ENCODE measurements around the gene ACSM6. TPM values are rescaled to one million over a fixed set of nuclear protein-coding genes. Genes with fewer than 3 reads are reported as not detected.

The ACSM6 gene
- total RNA-seq, 1 experiment from 2014 or later = not detected

GRCh38 chr10:95221124-95221523, 27.1 kb downstream of the ACSM6 start:
- Histone ChIP-seq H3K4ac (ENCODE audit: low read depth, low read length) (no peak overlapping the region), H2BK20ac (ENCODE audit: low read depth, low read length, poor library complexity, severe bottlenecking) (no peak overlapping the region), H3K18ac (ENCODE audit: insufficient read length, low read depth, low read length) (no peak overlapping the region), H4K8ac (replicated peaks; ENCODE audit: insufficient read length, low read depth, low read length) (no peak overlapping the region), H2BK5ac (ENCODE audit: insufficient read length, low read length) (no peak overlapping the region), H4K91ac (ENCODE audit: insufficient read length, low read depth, low read length) (no peak overlapping the region), H3K79me1 (ENCODE audit: insufficient read depth, low read depth, low read length, poor library complexity, severe bottlenecking) (no peaks in the 10 kb centered on the region), H3K9me3 (ENCODE audit: control insufficient read depth, low read depth, low read length) (no peaks in the 10 kb centered on the region), H3K79me2 (ENCODE audit: insufficient read depth, low read length) (no peaks in the 10 kb centered on the region), H2BK15ac (ENCODE audit: low read depth, low read length) (no peak overlapping the region), H3K27me3 (ENCODE audit: insufficient read depth, low read length) (no peaks in the 10 kb centered on the region), H3K14ac (ENCODE audit: insufficient read depth, low read length) (no peak overlapping the region), H3K9ac (ENCODE audit: extremely low read depth, insufficient read length, low read length) (no peak overlapping the region), H3K27ac (ENCODE audit: insufficient read length, low read depth, low read length) (no peak overlapping the region), H3K4me2 (ENCODE audit: insufficient read depth, insufficient read length, low read length) (no peak overlapping the region), H3K23me2 (ENCODE audit: insufficient read length, low read depth, low read length, poor library complexity, severe bottlenecking) (no peaks in the 10 kb centered on the region), H2BK12ac (ENCODE audit: insufficient read length, low read depth, low read length) (no peak overlapping the region), H3K56ac (ENCODE audit: insufficient read length, low read depth, low read length) (no peak overlapping the region), H2AFZ (ENCODE audit: low read length) (no peak overlapping the region), H3K4me1 (ENCODE audit: insufficient read depth, low read length) (no peaks in the 10 kb centered on the region; the same call in 1 of the 2 replicates), H3K23ac (ENCODE audit: insufficient read length, low read depth, low read length) (no peak overlapping the region), H4K20me1 (ENCODE audit: control insufficient read depth, insufficient read depth, insufficient read length) (no peaks in the 10 kb centered on the region), H4K5ac (ENCODE audit: insufficient read length, low read depth, low read length) (no peak overlapping the region), H2AK5ac (ENCODE audit: insufficient read length, low read length) (no peak overlapping the region), H2BK120ac (ENCODE audit: low read depth, low read length, poor library complexity, severe bottlenecking) (no peak overlapping the region), H3T11ph (ENCODE audit: low read length) (no peak overlapping the region)
- peak overlapping the region; percentile 82 to 91 (median 84); a peak in 6 of 7 replicates for H3K27ac Mint-ChIP-seq
- WGBS (ENCODE audit: extremely low coverage, insufficient read length, low lambda C conversion rate) = no CpG with 5 or more reads among the region's 5 CpGs
- no peak overlapping the region for H3K4me3 Mint-ChIP-seq
- H3K4me1 Mint-ChIP-seq = peaks cover 16 to 24% of the 10 kb centered on the region in 2 experiments
- peaks cover 6 to 53% (median 29%) of the 10 kb centered on the region in 3 experiments for H3K36me3 Mint-ChIP-seq (ENCODE audit: insufficient read depth in 1 of 3, low read depth in 3 of 3)
- peaks cover 0 to 12% of the 10 kb centered on the region in 2 experiments; a peak in 3 of 5 replicates for H3K9me3 Mint-ChIP-seq
- DNase-seq = peak; percentile 55
- TF ChIP-seq CTCF (conservative IDR thresholded peaks at IDR 0.05) = no peak
- no peaks in the 10 kb centered on the region for H3K27me3 Mint-ChIP-seq (ENCODE audit: low read depth)
